Spleen (tissue), 11 donors: ENCODE data around the gene DOCK1. TPM values are rescaled to one million over a fixed set of nuclear protein-coding genes. Genes with fewer than 3 reads are reported as not detected.
"Not testable (repeated sequence)": the region's sequence is repeated elsewhere in the genome, so short reads cannot be mapped to it uniquely, and the experiment has no call there.

Source experiments
- DNase-seq: peaks from one replicate; pipeline ENCODE4 v3.0.0-alpha.2; 2020
- H3K27ac ChIP-seq, 8 donors: fragments of 200-600 bp; sonication (generic) in 7 of 8; 1 replicate in 4 of 8; 2 replicates in 4 of 8; pipeline versions ENCODE4 v1.5.0 to v1.8.0; 2016 to 2021; ENCODE audit warnings: inconsistent platforms in 4 of 8, mild to moderate bottlenecking in 4 of 8, moderate library complexity in 1 of 8
- H3K27me3 ChIP-seq, 7 donors: fragments of 200-600 bp; sonication (generic) in 6 of 7; replicated peaks in 1 of 7; 1 replicate in 4 of 7; 2 replicates in 3 of 7; pipeline versions ENCODE4 v1.5.0 to v1.8.0; 2016 to 2021; ENCODE audit warnings: inconsistent platforms in 3 of 7, mild to moderate bottlenecking in 1 of 7
- H3K36me3 ChIP-seq, 6 donors: fragments of 200-600 bp; sonication (generic) in 5 of 6; 1 replicate in 4 of 6; 2 replicates in 2 of 6; pipeline versions ENCODE4 v1.5.0 to v1.8.0; 2016 to 2021; ENCODE audit warnings: inconsistent platforms in 2 of 6
- H3K4me1 ChIP-seq, 6 donors: fragments of 200-600 bp; sonication (generic) in 5 of 6; 1 replicate in 3 of 6; 2 replicates in 3 of 6; pipeline versions ENCODE4 v1.5.0 to v1.8.0; 2016 to 2021; ENCODE audit warnings: inconsistent platforms in 3 of 6
- H3K4me3 ChIP-seq, 8 donors: fragments of 200-600 bp; sonication (generic) in 7 of 8; 1 replicate in 4 of 8; 2 replicates in 4 of 8; pipeline versions ENCODE4 v1.5.0 to v1.8.0; 2016 to 2021; ENCODE audit warnings: inconsistent platforms in 4 of 8, mild to moderate bottlenecking in 4 of 8, moderate library complexity in 2 of 8
- H3K9me3 ChIP-seq, 8 donors: fragments of 200-600 bp; sonication (generic) in 7 of 8; 1 replicate in 4 of 8; 2 replicates in 4 of 8; pipeline versions ENCODE4 v1.5.0 to v1.8.0; 2016 to 2021; ENCODE audit warnings: inconsistent platforms in 4 of 8
- CTCF ChIP-seq, 11 experiments: fragments of 200-600 bp in 7 of 11; fragments of 450-650 bp in 4 of 11; sonication (generic) in 4 of 11; IDR thresholded peaks in 8 of 11; conservative IDR thresholded peaks in 3 of 11; 1 replicate in 7 of 11; 2 replicates in 4 of 11; pipeline versions ENCODE4 v1.4.0 to v1.8.0; 2016 to 2021; ENCODE audit warnings: antibody characterized with exemption in 11 of 11, inconsistent platforms in 4 of 11, mild to moderate bottlenecking in 1 of 11
- POLR2A ChIP-seq, 3 donors: fragments of 450-650 bp; IDR thresholded peaks; one replicate each; pipeline ENCODE4 v1.5.1; 2017; ENCODE audit warnings: antibody characterized with exemption in 3 of 3, mild to moderate bottlenecking in 1 of 3
- POLR2AphosphoS5 ChIP-seq, 3 donors: sonication (generic); formaldehyde crosslinking; IDR thresholded peaks; one replicate each; pipeline ENCODE4 v1.5.1; 2017; ENCODE audit warnings: antibody characterized with exemption in 3 of 3
- WGBS, 5 donors: extraction: QIAGEN DNeasy Blood & Tissue Kit in 3 of 5; methylation state at CpG; one replicate each; pipeline versions ENCODE4 v1.1.5 to v1.1.7; 2013 to 2018; 5-methylcytosine and 5-hydroxymethylcytosine counted together
- intact Hi-C: fragments of 100-400 bp; cut with DNase I; formaldehyde crosslinking; loops from one replicate; pipeline ENCODE4 v1.15.0; 2023; ENCODE audit warnings: low total_unique reads
- polyA plus RNA-seq, 3 donors: library from polyadenylated mRNA; stranded (reverse); fragments of 200-250 nt; gene quantifications; one replicate each; pipeline ENCODE4 v1.2.1, GENCODE V29; 2013
- total RNA-seq, 7 donors: library from RNA; depleted of rRNA in 3 of 7; stranded (reverse); fragments of >200 nt in 3 of 7; fragmentation: NEBNext Ultra II Directional in 4 of 7; extraction: Animal tissue kit (Norgen Biotek cat#: 25700) in 4 of 7; gene quantifications; one replicate each; pipeline versions ENCODE4 v1.1.0 to v1.2.1, GENCODE V29; 2016 to 2021
- donor health status: healthy with polysubstance abuse.
- donor health status: DM: no; HTN: no; CAD: no; lungs with moderate emphysema.
- donor health status: DM: no; HTN: no; CAD: no.
- donor health status: Bipolar disorder and iron deficiency.
- donor health status: healthy.
- donor health status: DM: no; HTN: no; CAD: no.
- donor health status: DM: yes; HTN: yes; CAD: no.

The DOCK1 gene
- total and polyA plus RNA-seq, 10 donors: 2.2 to 40.5 (median 25.1) TPM

DNA sequence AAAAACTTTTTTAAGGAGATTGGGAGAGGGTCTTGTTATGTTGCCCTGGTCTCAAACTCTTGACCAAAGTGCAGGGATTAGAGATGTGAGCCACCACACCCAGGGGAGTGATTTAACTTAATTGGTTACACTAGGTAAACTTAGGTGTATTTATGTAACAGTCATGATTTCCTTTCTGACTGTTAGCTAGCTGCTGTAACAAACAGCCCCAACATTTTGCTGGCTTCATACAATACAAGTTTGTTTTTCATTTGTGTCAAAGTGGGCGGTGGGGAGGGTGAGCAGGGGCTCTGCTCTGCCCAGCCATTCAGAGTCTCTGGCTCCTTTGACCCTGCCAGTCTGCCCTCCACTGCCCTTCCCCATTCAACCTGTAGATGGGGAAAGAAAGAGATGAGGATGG, 9.3 kb downstream of the DOCK1 start:
- no peaks in the 10 kb centered on the region for H3K36me3 ChIP-seq
- 94 to 100% (median 94%) methylated on average over 1 of the region's 1 CpG for WGBS, 5 donors
- intact Hi-C loops: no loop called here
- H3K27ac ChIP-seq: no peak overlapping the region
- peaks cover 0 to 25% (median 12%) of the 10 kb centered on the region in 6 donors for H3K4me1 ChIP-seq
- peaks cover 0 to 5% (median 0%) of the 10 kb centered on the region in 8 donors for H3K9me3 ChIP-seq
- no peak for TF ChIP-seq CTCF (IDR thresholded peaks at IDR 0.05 in 8 of 11, conservative IDR thresholded peaks at IDR 0.05 in 3 of 11)
- no peak for TF ChIP-seq POLR2A (IDR thresholded peaks at IDR 0.05)
- DNase-seq: no peak
- no peaks in the 10 kb centered on the region for H3K27me3 ChIP-seq
- no peak overlapping the region for H3K4me3 ChIP-seq

- H3K9me3 ChIP-seq: peaks cover 0 to 13% (median 2%) of the 10 kb centered on the region in 8 donors
- DNase-seq, H3K4me3 ChIP-seq, H3K27ac ChIP-seq, intact Hi-C loops, H3K27me3 ChIP-seq, H3K36me3 ChIP-seq: not testable (repeated sequence)
- H3K4me1 ChIP-seq: peaks cover 0 to 26% (median 12%) of the 10 kb centered on the region in 6 donors
- 85 to 94% (median 89%) methylated on average over 10 to 12 of the region's 12 CpGs for WGBS, 5 donors
These were observed 11.7 kb downstream of the DOCK1 start for GRCh38 chr10:126916952-126917351.

GRCh38 chr10:126917375-126917774, 12.1 kb downstream of the DOCK1 start:
- H3K4me1 ChIP-seq: peaks cover 0 to 26% (median 12%) of the 10 kb centered on the region in 6 donors
- TF ChIP-seq CTCF (IDR thresholded peaks at IDR 0.05 in 8 of 11, conservative IDR thresholded peaks at IDR 0.05 in 3 of 11): no peak
- TF ChIP-seq POLR2A (IDR thresholded peaks at IDR 0.05): no peak
- no peak for TF ChIP-seq POLR2AphosphoS5 (IDR thresholded peaks at IDR 0.05)
- H3K4me3 ChIP-seq: no peak overlapping the region
- H3K36me3 ChIP-seq: no peaks in the 10 kb centered on the region
- peak; percentile 67 for DNase-seq
- 60 to 82% (median 78%) methylated on average over 7 of the region's 7 CpGs for WGBS, 5 donors
- H3K27ac ChIP-seq: no peak overlapping the region
- H3K9me3 ChIP-seq: peaks cover 0 to 13% (median 2%) of the 10 kb centered on the region in 8 donors
- intact Hi-C loops: no loop called here
- H3K27me3 ChIP-seq: no peaks in the 10 kb centered on the region

DNA sequence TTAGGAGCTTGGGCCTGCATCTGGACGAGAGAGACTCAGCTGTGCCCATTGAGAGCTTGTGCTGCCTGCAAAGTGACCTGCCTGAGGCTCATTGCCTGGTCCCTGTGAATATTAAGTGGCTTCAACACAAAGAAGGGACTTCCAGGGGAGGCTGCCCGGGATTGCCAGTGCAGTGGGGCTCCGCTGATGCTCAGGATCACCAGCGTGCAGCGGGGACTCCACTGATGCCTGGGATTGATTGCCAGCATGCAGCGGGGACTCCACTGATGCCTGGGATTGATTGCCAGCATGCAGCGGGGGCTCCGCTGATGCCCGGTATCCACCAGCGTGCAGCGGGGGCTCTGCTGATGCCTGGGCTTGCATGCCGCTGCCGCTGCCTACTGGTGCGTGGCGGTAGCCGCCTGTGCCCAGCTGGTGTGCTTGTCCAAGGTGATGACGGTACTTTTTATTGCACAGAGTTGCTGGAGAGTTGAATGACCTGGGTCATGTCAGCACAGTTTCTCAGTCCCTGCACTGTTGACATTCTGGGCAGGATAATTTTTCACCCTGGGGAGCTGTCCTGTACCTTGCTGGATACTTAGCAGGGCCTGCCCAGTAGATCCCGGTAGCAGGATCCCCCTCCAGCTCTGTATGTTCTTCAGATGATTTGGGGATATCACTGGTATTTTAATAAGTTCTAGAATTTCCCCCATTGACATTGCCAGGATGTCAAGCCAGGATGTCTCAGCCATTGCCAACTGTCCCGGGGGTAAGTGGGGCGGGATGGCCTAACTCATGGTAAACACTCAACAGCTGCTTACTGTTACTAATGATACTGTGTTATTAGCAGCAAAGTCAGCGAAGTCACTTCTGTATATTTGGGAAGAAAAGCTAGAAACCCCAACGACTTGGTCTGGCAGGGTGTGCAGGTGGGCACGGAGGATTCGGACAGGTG, 13.0 kb downstream of the DOCK1 start:
- TF ChIP-seq CTCF (IDR thresholded peaks at IDR 0.05 in 8 of 11, conservative IDR thresholded peaks at IDR 0.05 in 3 of 11): no peak
- no peak for TF ChIP-seq POLR2A (IDR thresholded peaks at IDR 0.05)
- no peak for TF ChIP-seq POLR2AphosphoS5 (IDR thresholded peaks at IDR 0.05)
- 76 to 92% (median 88%) methylated on average over 17 to 24 of the region's 24 CpGs for WGBS, 5 donors

More for the DNA sequence above, 13.0 kb downstream of the DOCK1 start:
- Histone ChIP-seq H3K4me1 (peaks cover 0 to 26% (median 12%) of the 10 kb centered on the region in 6 donors), H3K4me3 (no peak overlapping the region), H3K36me3 (no peaks in the 10 kb centered on the region), H3K27ac (no peak overlapping the region), H3K27me3 (no peaks in the 10 kb centered on the region), H3K9me3 (peaks cover 0 to 13% (median 2%) of the 10 kb centered on the region in 8 donors)
- intact Hi-C loops: no loop called here
- DNase-seq: peak; percentile 66
